KMS-11 (cell line): ENCODE results near the gene TRIM64C.
"Not testable (repeated sequence)": the region's sequence is repeated elsewhere in the genome, so short reads cannot be mapped to it uniquely, and the experiment has no call there.

Experiments used
- H2AFZ ChIP-seq: fragments of 200-600 bp; sonication (generic); 2 replicates; pipeline ENCODE4 v1.6.1; 2016; ENCODE audit warnings: antibody characterized with exemption, mixed run types, low read depth
- H3K27ac ChIP-seq: fragments of 200-600 bp; sonication (generic); 2 replicates; pipeline ENCODE4 v1.6.1; 2016; ENCODE audit warnings: mild to moderate bottlenecking, mixed run types
- H3K27me3 ChIP-seq: fragments of 200-600 bp; sonication (generic); 2 replicates; pipeline ENCODE4 v1.6.1; 2017; ENCODE audit warnings: mild to moderate bottlenecking, low read depth, mixed run types, moderate library complexity; ENCODE audit not compliant: insufficient read depth
- H3K36me3 ChIP-seq: fragments of 200-600 bp; sonication (generic); 2 replicates; pipeline ENCODE4 v1.6.1; 2017; ENCODE audit warnings: mild to moderate bottlenecking, mixed run types; ENCODE audit not compliant: insufficient read depth
- H3K4me1 ChIP-seq: fragments of 200-600 bp; sonication (generic); 2 replicates; pipeline ENCODE4 v1.6.1; 2016; ENCODE audit warnings: mild to moderate bottlenecking, low read depth, mixed run types; ENCODE audit not compliant: poor library complexity, severe bottlenecking
- H3K4me2 ChIP-seq: fragments of 200-600 bp; sonication (generic); 2 replicates; pipeline ENCODE4 v1.7.0; 2016; ENCODE audit warnings: mild to moderate bottlenecking, mixed run types
- H3K4me3 ChIP-seq: fragments of 200-600 bp; sonication (generic); IDR thresholded peaks from 2 replicates; pipeline ENCODE4 v1.6.1; 2017; ENCODE audit warnings: low read depth, low read length, mixed read lengths; ENCODE audit not compliant: insufficient read depth
- H3K79me2 ChIP-seq: fragments of 200-600 bp; sonication (generic); 2 replicates; pipeline ENCODE4 v1.6.1; 2016; ENCODE audit warnings: low read depth, mixed run types; ENCODE audit not compliant: insufficient read depth
- H3K9ac ChIP-seq: fragments of 200-600 bp; sonication (generic); 2 replicates; pipeline ENCODE4 v1.6.1; 2016; ENCODE audit warnings: mild to moderate bottlenecking, mixed run types
- H4K20me1 ChIP-seq: fragments of 200-600 bp; sonication (generic); 2 replicates; pipeline ENCODE4 v1.6.1; 2016; ENCODE audit warnings: mild to moderate bottlenecking, mixed run types; ENCODE audit not compliant: insufficient read depth

Gene TRIM64C

GRCh38 chr11:49059012-49059411 is at the start of gene TRIM64C:
TRIM64C (minus strand) TSS chr11:49059112; CDS start chr11:49059112, 0 bp downstream.
- not testable (repeated sequence) for H3K9ac ChIP-seq, H3K27ac ChIP-seq, H3K4me2 ChIP-seq, H3K36me3 ChIP-seq, H3K4me1 ChIP-seq, H4K20me1 ChIP-seq, H3K79me2 ChIP-seq, H3K4me3 ChIP-seq, H3K27me3 ChIP-seq, H2AFZ ChIP-seq

- not testable (repeated sequence) for H3K4me2 ChIP-seq, H3K4me3 ChIP-seq, H3K9ac ChIP-seq, H3K27me3 ChIP-seq, H3K79me2 ChIP-seq, H3K27ac ChIP-seq, H3K4me1 ChIP-seq, H3K36me3 ChIP-seq, H2AFZ ChIP-seq, H4K20me1 ChIP-seq
Measured at GRCh38 chr11:49102356-49102755, 43.4 kb upstream of the TRIM64C start.

- not testable (repeated sequence) for H3K4me2 ChIP-seq, H3K36me3 ChIP-seq, H3K4me3 ChIP-seq, H3K27ac ChIP-seq, H3K9ac ChIP-seq, H2AFZ ChIP-seq, H3K27me3 ChIP-seq, H3K79me2 ChIP-seq, H4K20me1 ChIP-seq, H3K4me1 ChIP-seq
Measured at GRCh38 chr11:49069897-49070296, 11.0 kb upstream of the TRIM64C start.

GRCh38 chr11:49049821-49050220 is 9.1 kb downstream of the TRIM64C start:
- H3K4me3 ChIP-seq, H3K27ac ChIP-seq, H4K20me1 ChIP-seq, H3K27me3 ChIP-seq, H2AFZ ChIP-seq, H3K36me3 ChIP-seq, H3K9ac ChIP-seq, H3K4me1 ChIP-seq, H3K79me2 ChIP-seq, H3K4me2 ChIP-seq: not testable (repeated sequence)

- H4K20me1 ChIP-seq, H3K4me3 ChIP-seq, H3K4me1 ChIP-seq, H3K27ac ChIP-seq, H3K27me3 ChIP-seq, H3K4me2 ChIP-seq, H3K9ac ChIP-seq, H3K36me3 ChIP-seq, H3K79me2 ChIP-seq, H2AFZ ChIP-seq: not testable (repeated sequence)
Measured at GRCh38 chr11:49048229-49048628, 10.7 kb downstream of the TRIM64C start.

GRCh38 chr11:49028523-49028922 is 30.4 kb downstream of the TRIM64C start, which contains the start of gene TRIM49B:
TRIM49B (plus strand) TSS chr11:49028823; CDS start chr11:49031600, 2,777 bp downstream.
- not testable (repeated sequence) for H3K9ac ChIP-seq, H3K4me3 ChIP-seq, H4K20me1 ChIP-seq, H3K79me2 ChIP-seq, H3K27me3 ChIP-seq, H2AFZ ChIP-seq, H3K4me1 ChIP-seq, H3K27ac ChIP-seq, H3K36me3 ChIP-seq, H3K4me2 ChIP-seq
